DMS 273 treated with DMSO at 0.1 percent for 48 hours (cell line): ENCODE results near the gene GRM8.

ENCODE experiments used
- DNase-seq: peaks from one replicate; lab custom pipeline; 2025; lab: John Stamatoyannopoulos, UW

GRM8 gene

DNA sequence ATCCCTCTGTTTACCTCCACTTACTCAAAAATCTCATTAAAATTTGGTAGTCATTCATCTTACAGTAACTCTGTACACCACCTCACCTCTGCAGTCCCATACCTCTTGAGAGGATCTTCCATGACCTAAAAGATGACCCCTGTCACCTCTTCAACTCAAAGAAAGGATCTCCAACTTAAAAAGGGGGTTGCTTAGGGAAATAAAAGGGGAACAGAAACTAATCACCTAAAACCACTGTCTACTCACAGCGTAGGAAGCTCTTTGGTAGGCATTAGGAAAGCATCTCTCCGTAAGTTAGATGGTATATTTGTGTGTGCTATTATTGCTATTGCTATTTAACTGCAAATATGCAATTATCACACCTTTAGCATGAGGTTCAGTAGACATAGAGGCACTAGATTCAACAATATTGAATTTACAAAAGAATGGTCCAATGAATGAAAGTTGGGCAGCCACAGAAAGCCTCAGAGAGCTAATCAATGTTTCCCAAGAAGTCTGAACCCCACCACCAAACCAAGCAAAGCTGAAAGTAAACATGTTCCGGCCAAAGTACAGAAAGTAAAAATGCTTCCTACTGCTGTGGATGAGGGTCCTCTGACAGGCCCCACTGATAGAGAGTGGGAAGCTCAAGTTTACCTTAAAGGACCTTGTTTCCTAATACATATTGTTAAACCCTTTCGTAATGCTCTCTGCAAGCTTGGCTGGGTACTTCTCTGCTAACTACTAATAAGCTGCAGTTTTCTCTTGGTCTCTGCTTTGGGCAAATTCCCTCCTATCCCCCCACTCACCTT is 105.8 kb downstream of the GRM8 start:
- no peak for DNase-seq

DNA sequence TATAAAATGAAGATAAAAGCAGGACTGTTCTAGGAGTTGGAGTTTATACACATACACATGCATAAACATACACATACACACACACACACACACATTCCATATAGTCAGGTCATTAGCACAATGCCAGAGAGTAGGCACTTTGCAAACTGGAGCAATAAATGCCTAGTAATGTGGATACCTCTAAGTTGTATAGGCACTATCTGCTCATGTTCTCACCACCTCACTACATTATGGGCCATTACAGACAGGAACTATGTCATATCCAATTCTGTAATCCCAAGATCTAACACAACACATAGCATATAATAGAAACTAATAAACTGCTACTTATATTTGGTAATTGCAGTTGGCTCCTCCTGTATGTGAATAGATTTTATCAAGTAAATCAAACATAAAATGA is 115.6 kb downstream of the GRM8 start:
- no peak for DNase-seq

DNA sequence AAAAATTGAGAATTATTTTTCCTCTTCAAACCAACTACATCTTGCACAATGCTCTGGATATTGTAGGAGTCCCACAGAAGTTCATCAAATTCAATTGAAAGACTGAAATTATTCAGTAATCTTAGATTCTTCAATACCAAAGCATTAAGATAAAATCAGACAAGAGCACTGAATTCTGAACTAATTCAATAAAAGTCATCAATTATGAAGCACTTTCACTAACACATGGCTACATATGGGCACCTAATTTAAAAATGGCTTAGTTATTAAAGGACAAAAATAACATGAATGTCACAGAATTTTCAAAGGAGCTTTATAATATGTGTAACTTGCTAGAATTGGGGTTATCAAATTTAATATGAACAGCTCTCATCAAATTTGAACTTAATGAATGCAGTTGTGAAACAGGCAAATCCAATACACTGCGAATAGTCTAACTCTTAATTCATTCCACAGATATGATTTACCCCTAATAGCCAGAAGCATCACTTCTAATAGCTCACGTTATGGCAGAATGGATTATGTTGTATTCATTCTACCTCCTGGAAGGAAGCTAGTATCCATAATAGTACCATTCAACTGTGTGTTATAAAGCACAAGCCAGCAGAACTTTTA is 116.8 kb downstream of the GRM8 start:
- DNase-seq, result no peak

DNA sequence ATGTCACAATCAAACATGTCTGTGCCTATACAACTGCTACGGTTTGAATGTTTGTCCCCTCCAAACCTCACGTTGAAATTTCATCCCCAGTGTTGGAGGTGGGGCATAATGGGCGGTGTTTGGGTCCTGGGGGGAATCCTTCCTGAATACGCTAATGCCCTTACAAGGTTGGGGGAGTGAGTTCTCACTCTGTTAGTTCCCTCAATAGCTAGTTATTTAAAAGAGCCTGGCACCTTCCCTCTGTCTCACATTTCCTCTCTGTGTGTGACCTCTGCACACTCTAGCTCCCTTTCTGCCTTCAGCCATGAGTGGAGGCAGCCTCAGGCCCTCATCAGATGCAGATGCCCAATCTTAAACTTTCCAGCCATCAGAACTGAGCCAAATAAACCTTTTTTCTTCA is 129.5 kb downstream of the GRM8 start:
- no peak for DNase-seq

DNA sequence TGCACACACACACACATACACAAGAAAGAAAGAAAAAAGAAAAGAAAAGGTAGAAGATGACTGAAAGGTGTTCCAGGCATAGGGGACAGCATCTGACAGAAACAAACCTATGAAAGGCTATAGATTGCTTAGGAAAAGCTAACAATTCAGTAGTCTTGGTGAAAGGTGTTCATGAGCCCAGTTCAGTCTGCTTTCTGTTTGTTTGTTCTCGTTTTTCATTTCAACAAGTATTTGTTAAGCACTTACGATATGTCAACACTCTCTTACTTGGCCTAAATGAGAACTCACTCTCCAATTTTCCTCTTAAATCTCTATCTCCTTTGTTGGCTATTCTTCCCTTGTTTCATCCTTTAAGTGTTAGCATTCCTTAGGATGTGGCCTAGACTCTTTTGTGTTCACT is 133.2 kb downstream of the GRM8 start:
- DNase-seq, result no peak

DNA sequence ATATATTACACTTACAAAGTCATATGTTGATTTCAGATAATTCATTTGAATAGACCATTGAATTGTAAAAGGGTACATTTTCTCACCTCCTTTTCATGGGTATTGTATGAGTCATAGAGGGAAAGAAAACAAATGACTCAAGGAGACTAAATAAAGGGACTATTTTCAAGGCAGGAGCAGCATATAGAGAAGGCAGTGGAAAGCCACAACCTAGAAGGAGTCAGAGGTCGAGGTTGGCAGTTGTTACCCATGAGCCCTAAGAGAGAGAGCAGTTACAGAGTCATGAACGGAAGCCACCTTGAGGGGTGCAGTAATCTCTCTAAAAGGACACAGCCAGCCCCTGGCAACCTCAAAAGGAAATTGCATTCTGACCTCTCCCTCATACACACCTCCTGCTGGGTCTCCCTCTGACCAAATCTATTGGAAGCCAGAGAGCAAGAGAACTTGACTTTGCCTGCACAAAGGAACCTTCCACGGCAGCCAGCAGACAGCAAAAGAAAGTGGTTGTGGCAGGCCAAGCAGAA is 137.9 kb downstream of the GRM8 start:
- DNase-seq, result no peak

DNA sequence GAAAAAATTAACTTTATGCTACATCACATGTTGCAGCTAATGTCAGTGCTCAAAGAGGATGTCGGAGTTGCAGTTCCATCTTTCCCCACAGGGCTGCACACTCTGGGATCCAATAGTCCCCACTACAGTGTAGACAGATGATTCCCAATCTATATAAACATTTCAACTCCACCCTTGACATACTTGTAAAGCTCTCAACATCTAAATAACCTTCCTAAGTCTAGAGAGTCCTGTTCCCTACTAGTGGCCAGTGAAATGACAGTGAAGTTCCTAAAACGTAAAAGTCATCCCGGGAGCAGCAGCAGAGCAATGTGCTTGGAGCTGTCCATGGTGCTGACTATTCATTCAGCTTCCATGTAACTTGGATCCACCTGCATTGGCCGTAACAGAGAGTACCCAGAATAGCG is 145.1 kb downstream of the GRM8 start:
- peak; percentile 9 for DNase-seq

DNA sequence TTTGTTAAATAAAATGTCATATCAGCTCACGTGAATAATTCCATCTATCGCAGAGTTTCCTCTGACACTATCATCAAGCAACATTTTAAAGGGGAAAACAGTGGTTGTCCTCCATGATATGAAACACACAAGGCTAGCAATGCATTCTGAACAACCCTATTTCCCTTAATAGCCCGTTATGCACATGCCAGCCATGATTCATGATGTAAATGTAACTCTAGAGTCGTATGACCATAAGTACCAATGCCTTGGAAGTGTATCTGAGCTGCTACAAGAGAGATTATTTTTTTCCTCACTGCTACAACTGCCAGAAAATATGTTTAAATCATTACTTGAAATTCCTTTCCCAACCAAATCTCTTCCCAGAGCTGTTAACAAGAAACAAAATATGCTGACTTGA is 159.4 kb downstream of the GRM8 start:
- no peak for DNase-seq

DNA sequence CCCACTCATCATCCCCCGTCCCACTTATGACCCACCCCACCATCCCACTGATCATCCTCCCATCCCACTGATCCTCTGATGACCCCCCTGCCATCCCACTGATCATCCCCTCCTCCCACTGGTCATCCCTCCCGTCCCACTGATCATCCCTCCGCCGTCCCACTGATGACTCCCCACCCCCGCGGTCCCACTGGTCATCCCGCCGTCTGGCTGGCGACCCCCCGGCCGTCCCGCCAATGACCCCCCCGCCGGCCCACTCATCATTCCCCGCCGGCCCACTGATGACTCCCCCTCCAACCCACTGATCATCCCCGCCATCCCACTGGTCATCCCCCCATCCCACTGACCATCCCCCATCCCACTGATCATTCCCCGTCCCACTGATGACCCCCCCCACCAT is 161.1 kb downstream of the GRM8 start:
- no peak for DNase-seq

DNA sequence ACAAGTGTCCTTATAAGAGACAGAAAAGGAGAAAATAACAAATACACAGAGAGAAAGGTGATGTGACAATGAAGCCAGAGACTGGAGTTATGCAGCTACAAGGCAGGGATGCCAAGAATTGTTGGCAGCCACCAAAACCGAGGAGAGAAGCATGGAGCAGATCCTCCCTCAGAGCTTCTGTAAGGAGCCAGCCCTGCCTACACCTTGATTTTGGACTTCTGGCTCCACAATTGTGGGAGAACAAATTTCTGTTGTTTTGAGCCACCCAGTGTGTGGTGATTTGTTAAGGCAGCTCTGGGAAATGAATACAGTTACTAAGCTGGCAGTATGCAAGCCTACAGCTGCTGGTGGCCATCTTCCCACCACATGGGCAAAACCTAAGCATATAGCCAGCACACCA is 163.6 kb downstream of the GRM8 start:
- DNase-seq, result no peak

DNA sequence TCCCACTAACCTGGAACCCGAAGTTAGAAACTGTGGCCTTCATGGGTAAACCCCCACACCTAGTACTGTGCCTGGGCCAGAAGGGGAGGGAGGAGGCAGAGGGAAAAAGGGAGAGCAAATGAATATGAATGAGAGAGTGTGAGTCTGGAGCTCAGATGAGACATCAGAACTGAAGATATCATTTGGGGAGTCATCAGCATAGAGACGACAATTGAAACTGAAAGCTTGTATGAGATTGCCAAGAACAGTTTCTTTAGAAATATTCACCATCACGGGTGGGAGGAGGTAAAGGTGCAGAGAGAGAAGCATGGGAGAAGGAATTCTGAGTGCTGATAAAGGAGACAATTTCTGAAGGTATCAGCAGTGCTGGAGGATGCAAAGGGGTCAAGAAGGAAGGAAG is 171.2 kb downstream of the GRM8 start:
- no peak for DNase-seq

DNA sequence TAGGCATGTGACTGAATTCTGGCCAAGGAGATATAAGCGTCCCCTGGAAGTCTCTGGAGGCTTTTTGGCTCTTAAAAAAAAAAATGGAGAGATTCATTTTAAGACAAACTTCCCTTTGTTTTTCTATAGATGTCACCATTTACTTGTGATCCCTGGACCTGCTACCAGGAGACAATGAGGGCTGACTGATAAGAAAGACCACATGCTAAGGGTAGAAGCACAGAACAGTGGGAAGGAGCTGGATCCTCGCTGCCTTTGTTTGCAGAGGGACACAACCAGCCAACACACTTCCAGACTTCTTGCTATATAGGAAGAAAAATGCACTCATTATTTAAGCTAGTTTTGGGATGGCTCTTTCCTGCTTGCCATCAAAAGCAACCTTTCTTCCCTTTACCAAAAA is 172.2 kb downstream of the GRM8 start:
- no peak for DNase-seq

DNA sequence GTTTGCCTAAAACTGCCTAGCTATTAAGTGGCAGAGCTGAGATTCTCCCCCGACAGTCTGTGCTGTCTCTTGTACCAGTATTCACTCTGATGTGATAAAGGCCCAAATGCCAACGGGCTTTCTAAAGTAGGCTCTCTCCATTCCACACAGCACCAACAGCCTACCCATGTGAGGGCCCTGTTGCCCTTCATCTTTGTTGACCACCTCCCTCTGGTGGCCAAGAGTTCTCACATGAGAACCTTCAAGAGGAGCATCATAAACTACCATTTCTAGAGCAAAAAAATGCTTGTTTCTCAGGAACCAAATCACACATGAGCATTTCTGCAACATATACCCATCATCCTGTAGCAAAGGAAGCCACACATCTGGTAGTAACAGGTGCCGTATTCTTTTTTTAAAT is 185.8 kb downstream of the GRM8 start:
- DNase-seq, result no peak

DNA sequence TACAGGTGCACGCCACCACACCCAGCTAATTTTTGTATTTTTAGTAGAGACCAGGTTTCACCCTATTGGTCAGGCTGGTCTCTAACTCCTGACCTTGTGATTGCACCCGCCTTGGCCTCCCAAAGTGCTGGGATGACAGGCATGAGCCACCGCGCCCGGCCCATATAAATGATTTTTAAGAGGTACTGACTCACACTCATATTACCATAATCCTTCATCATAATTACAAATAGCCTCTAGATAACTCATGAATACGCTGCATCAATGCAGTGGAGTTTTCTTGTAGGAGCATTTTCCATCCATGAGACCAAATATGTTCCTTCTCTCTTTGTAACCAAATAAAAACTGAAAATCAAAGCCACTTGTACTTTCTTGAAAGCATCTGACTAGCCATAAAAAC is 193.3 kb downstream of the GRM8 start:
- DNase-seq, result no peak

DNA sequence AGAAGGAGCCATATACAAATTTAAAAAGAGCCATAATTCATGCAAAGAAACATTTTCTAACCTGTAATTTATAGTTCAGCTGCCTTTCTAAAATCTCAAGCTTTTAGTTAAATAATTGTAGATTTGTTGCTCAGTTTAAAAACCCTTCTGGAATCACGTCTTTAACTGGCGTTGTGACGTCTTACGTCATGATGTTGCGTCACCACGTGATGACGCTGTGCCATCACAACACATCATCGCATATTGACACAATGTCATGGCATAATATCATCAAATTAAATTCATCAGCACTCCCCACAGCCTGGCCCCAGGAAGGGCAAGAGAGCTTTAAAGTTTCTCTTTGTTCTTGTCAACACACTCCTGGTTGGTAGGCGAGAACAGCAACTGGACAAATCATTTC is 194.8 kb downstream of the GRM8 start:
- DNase-seq, result no peak

DNA sequence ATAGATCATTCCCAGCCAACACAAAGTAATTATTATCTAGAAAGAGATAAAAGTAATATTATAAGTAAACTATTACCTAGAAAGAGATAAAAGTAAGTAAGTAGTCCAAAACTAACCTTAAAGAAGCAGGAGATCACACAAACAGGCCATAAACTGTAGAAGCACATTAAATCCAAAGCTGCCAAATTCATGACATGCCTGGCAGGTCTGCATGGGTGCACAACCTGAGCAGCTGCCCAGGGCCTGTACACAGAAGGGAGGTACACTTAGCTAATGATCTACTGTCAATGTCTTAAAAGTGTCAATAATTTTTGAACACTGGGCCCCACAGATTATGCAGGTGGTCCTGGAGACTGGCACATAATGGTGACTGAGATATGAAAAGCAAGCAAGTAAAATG is 196.5 kb downstream of the GRM8 start:
- DNase-seq, result no peak

DNA sequence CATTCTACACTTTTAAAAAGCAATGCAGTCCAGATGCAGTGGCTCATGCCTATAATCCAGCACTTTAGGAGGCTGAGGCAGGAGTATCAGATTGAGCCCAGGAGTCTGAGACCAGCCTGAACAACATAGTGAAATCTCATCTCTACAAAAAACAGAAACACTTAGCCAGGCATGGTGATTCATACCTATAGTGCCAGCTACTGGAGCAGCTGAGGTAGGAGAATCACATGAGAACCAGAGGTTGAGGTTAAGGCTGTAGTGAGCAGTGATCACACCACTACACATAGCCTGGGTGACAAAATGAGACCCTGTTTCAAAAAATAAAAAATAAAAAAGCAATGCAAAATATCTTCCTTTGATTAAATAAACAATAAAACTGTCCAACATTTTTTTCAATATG is 205.2 kb downstream of the GRM8 start:
- no peak for DNase-seq

DNA sequence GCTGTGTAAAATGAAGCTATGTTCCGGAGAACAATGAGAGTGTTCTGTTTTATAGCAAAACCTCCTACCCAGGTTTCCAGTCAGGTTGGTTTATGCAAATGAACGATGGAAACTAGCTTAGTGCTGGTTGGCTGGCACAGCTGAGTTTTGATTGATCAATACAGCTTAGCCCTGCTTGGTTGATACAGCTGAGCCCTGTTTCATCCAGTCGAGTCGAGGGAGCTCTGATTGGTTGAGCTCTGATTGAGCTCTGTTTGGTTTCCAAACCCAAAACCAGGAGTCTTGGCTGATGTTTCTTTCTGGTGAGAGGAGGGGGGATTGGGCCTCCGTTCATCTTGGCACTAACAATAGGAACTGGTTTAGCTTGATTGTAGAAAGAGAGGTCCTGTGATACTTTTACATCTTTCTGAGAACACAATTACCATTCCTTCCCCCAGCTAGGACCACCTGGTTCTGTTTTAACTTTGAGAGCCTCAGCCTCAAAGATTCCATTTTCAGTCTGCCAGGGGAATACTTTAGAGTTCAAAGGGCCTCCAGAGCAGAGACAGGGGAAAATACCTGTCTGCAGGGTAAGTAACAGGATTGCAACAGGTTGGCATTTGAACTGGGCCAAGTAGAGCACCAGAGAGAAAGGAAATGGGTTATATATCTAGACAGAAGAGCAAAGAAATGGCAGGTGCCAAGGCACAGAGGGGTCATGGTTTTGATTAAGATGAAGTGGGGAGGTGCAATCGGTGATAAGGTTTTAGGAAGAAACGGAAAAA is 210.9 kb downstream of the GRM8 start:
- DNase-seq, result no peak

DNA sequence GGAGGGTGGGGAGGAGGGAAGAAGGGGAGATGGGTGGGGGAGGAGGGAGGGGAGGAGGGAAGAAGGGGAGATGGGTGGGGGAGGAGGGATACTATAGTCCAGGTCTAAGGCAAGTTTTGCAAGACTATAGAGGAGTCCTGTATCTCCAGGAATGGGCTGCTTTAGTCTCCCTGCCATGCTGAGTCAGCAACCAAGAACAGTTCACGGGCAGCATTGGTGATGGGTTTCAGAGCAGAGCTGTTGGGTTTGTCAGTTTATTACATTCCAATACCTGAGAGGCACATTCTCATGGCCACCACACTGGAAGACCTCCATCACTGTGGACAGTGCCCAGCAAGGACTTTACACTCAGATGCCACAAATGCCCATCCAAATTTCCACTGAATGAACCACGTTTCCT is 212.7 kb downstream of the GRM8 start:
- no peak for DNase-seq

DNA sequence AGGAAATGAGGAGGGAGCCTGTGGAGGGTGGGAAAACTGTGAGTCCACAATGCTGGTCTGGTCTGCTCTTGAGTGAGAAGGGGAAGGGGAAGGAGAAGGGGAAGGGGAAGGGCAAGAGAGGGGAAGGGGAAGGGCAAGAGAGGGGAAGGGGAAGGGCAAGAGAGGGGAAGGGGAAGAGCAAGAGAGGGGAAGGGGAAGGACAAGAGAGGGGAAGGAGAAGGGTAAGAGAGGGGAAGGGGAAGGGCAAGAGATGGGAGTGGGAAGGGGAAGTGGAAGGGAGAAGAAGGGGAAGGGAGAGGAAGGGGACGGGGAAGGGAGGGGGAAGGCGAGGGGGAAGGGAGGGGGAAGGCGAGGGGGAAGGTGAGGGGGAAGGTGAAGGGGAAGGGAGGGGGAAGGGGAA is 213.2 kb downstream of the GRM8 start:
- DNase-seq, result no peak

DNA sequence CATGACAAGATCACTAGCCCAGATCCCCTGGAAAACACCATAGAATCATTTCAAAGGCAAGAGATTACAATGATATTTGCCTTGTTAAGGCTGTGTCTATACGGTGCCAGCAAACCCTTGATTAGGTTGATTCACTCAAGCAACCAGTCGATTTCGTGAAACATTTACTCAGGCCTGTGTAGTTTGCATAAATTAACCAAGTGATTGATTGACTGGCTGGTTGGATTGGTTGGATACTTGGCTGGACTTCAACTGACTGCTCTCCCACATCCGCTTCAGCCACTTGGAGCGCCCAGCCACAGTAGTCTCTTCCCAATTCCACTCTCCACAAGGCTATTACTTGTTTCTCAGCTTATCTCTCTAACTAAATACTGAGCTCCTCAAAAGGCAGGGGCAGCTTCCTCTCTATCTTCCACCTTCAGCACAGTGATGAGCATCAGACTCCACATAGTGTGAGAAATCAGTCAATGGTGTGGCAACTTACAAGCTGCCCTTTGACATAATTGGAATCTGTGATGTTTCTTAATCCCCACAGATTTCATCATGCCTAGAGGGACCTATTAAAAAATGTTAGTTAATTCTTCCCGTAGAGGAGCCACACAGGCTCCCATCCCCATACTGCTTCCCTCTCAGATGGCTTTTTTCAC is 217.4 kb downstream of the GRM8 start:
- no peak for DNase-seq

DNA sequence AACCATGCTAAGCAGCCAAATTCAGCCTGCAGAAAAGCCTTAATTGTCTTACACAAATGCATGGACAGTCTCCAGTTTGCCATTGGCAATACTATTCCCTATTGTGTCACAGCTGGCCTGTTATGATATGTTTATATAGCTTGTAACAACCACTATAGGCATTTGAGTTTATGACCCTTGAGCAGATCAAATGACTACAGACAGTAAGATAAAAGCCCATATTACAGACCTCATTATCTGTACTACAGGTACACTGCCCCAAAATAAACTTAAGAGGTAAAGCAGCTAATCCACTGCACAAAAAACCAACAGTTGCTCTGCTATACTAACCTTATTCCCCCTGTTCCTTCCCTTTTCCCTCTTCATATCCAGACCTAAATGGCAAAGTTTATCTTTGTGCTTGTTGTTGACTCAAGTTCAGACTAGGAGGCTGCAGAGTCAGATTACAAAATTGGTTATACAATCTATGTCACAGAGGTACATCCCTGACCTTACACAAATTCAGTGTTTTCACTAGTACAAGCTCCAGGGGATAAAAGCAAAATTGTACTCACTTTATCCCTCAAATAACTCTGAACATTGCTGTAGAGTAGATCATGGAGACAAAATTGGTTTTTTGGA is 218.4 kb downstream of the GRM8 start:
- DNase-seq, result no peak
